HepG2 (cell line): Measurements from ENCODE around the gene GADD45A. TPM values are rescaled to one million over a fixed set of nuclear protein-coding genes. Genes with fewer than 3 reads are reported as not detected.

ENCODE experiments used
- ATF7-NPFF ChIP-seq: sonication (generic); formaldehyde crosslinking; IDR thresholded peaks from 2 replicates; pipeline ENCODE4 v1.8.1; 2023; ENCODE audit warnings: mild to moderate bottlenecking, low read depth, missing genetic modification reagents, moderate library complexity
- CAMTA2 ChIP-seq: sonication (generic); formaldehyde crosslinking; IDR thresholded peaks from 2 replicates; pipeline ENCODE4 v1.4.0; 2020; ENCODE audit warnings: mild to moderate bottlenecking, missing genetic modification reagents, borderline replicate concordance
- HMGXB3 ChIP-seq: sonication (generic); formaldehyde crosslinking; IDR thresholded peaks from 2 replicates; pipeline ENCODE4 v1.4.0; 2020; ENCODE audit warnings: missing genetic modification reagents, borderline replicate concordance
- MTA3 ChIP-seq: sonication (generic); formaldehyde crosslinking; IDR thresholded peaks from 2 replicates; pipeline ENCODE4 v1.4.0; 2020; ENCODE audit warnings: missing genetic modification reagents
- NFAT5 ChIP-seq: sonication (generic); formaldehyde crosslinking; IDR thresholded peaks from 2 replicates; pipeline ENCODE4 v1.4.0; 2020; ENCODE audit warnings: missing genetic modification reagents
- RARG ChIP-seq: sonication (generic); formaldehyde crosslinking; IDR thresholded peaks from 2 replicates; pipeline ENCODE4 v1.4.0; 2020; ENCODE audit warnings: low read depth, mild to moderate bottlenecking, missing genetic modification reagents
- RFXAP ChIP-seq: sonication (generic); formaldehyde crosslinking; IDR thresholded peaks from 2 replicates; pipeline ENCODE4 v1.4.0; 2020; ENCODE audit warnings: missing genetic modification reagents, borderline replicate concordance
- TMF1 ChIP-seq: sonication (generic); formaldehyde crosslinking; IDR thresholded peaks from 2 replicates; pipeline ENCODE4 v1.8.1; 2022; ENCODE audit warnings: low read depth, missing genetic modification reagents
- ZBTB8A ChIP-seq: sonication (generic); formaldehyde crosslinking; IDR thresholded peaks from 2 replicates; pipeline ENCODE4 v1.4.0; 2020; ENCODE audit warnings: mild to moderate bottlenecking, low read depth, missing genetic modification reagents, borderline replicate concordance
- ZNF383 ChIP-seq: sonication (generic); formaldehyde crosslinking; IDR thresholded peaks from 2 replicates; pipeline ENCODE4 v1.4.0; 2020; ENCODE audit warnings: missing genetic modification reagents, mild to moderate bottlenecking, borderline replicate concordance
- ZNF430 ChIP-seq: sonication (generic); formaldehyde crosslinking; IDR thresholded peaks from 2 replicates; pipeline ENCODE4 v1.9.0; 2021; ENCODE audit warnings: mild to moderate bottlenecking, missing genetic modification reagents
- ZNF558 ChIP-seq: sonication (generic); formaldehyde crosslinking; IDR thresholded peaks from 2 replicates; pipeline ENCODE4 v1.9.0; 2022; ENCODE audit warnings: mild to moderate bottlenecking, missing genetic modification reagents, borderline replicate concordance
- ZNF780A ChIP-seq: sonication (generic); formaldehyde crosslinking; IDR thresholded peaks from 2 replicates; pipeline ENCODE4 v1.8.0; 2022; ENCODE audit warnings: mild to moderate bottlenecking, missing genetic modification reagents, moderate library complexity
- polyA plus RNA-seq, 8 experiments: library from polyadenylated mRNA; depleted of rRNA in 3 of 8; stranded (reverse) in 7 of 8; unstranded in 1 of 8; fragments of >200 nt; fragmentation: Illumina TruSeq in 4 of 8; extraction: Trizol in 4 of 8; gene quantifications; 2 replicates each; pipeline versions ENCODE4 v1.2.1 to v1.2.3, GENCODE V29; 2011 to 2016; ENCODE audit warnings: low read depth in 4 of 8, missing spikeins in 1 of 8, mixed read lengths in 1 of 8; ENCODE audit not compliant: insufficient read depth in 1 of 8
- total RNA-seq, 5 experiments: library from RNA; depleted of rRNA; stranded (reverse); fragments of >200 nt; fragmentation: Illumina TruSeq; extraction: Trizol; gene quantifications; 2 replicates each; pipeline ENCODE4 v1.2.3, GENCODE V29; 2016; ENCODE audit warnings: low read depth in 1 of 5
- TF ChIP-seq, protein P1 (sequence below): sonication (generic); formaldehyde crosslinking; IDR thresholded peaks from 2 replicates; pipeline ENCODE4 v1.8.0; 2022; ENCODE audit warnings: mild to moderate bottlenecking, missing genetic modification reagents, moderate library complexity
- TF ChIP-seq, protein P2 (sequence below): IDR thresholded peaks from 2 replicates; pipeline ENCODE4 v1.6.1; 2016; ENCODE audit warnings: mild to moderate bottlenecking, missing biosample characterization, missing genetic modification reagents
- TF ChIP-seq, protein P3 (sequence below): sonication (generic); formaldehyde crosslinking; IDR thresholded peaks from 2 replicates; pipeline ENCODE4 v1.8.0; 2022; ENCODE audit warnings: mild to moderate bottlenecking, missing genetic modification reagents

GADD45A gene
- total and polyA plus RNA-seq, 2 of the 13 experiments (the other 11 are each of a cell fraction or from before 2014, with no cell fraction given) = 33.2 to 46.2 TPM

DNA sequence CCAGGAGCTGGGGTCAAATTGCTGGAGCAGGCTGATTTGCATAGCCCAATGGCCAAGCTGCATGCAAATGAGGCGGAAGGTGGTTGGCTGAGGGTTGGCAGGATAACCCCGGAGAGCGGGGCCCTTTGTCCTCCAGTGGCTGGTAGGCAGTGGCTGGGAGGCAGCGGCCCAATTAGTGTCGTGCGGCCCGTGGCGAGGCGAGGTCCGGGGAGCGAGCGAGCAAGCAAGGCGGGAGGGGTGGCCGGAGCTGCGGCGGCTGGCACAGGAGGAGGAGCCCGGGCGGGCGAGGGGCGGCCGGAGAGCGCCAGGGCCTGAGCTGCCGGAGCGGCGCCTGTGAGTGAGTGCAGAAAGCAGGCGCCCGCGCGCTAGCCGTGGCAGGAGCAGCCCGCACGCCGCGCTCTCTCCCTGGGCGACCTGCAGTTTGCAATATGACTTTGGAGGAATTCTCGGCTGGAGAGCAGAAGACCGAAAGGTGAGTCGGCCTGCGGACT lies at the start of gene GADD45A (continued):
- TF ChIP-seq NFAT5 (CRISPR knock-in tag) (peak; percentile 64; the same call in 1 of the 2 replicates), ZNF558 (CRISPR knock-in tag) (0 out of 2 replicates have a peak, but pooled peaks have one; percentile 3), RARG (CRISPR knock-in tag) (no peak), ZNF383 (no peak), ZNF780A (peak; percentile 95), MTA3 (no peak), RFXAP (peak; percentile 98), ATF7-NPFF (CRISPR knock-in tag) (peak; percentile 92), ZNF430 (peak; percentile 37; the same call in 1 of the 2 replicates), ZBTB8A (CRISPR knock-in tag) (no peak), CAMTA2 (CRISPR knock-in tag) (peak; percentile 72), HMGXB3 (CRISPR knock-in tag) (peak; percentile 43; the same call in 1 of the 2 replicates), TMF1 (CRISPR knock-in tag) (peak; percentile 94)
- TF ChIP-seq, protein P1, sequence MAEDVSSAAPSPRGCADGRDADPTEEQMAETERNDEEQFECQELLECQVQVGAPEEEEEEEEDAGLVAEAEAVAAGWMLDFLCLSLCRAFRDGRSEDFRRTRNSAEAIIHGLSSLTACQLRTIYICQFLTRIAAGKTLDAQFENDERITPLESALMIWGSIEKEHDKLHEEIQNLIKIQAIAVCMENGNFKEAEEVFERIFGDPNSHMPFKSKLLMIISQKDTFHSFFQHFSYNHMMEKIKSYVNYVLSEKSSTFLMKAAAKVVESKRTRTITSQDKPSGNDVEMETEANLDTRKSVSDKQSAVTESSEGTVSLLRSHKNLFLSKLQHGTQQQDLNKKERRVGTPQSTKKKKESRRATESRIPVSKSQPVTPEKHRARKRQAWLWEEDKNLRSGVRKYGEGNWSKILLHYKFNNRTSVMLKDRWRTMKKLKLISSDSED = no peak
- TF ChIP-seq, protein P2, sequence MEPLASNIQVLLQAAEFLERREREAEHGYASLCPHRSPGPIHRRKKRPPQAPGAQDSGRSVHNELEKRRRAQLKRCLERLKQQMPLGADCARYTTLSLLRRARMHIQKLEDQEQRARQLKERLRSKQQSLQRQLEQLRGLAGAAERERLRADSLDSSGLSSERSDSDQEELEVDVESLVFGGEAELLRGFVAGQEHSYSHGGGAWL = peak; percentile 60; the same call in 1 of the 2 replicates
- TF ChIP-seq, protein P3, sequence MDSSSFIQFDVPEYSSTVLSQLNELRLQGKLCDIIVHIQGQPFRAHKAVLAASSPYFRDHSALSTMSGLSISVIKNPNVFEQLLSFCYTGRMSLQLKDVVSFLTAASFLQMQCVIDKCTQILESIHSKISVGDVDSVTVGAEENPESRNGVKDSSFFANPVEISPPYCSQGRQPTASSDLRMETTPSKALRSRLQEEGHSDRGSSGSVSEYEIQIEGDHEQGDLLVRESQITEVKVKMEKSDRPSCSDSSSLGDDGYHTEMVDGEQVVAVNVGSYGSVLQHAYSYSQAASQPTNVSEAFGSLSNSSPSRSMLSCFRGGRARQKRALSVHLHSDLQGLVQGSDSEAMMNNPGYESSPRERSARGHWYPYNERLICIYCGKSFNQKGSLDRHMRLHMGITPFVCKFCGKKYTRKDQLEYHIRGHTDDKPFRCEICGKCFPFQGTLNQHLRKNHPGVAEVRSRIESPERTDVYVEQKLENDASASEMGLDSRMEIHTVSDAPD (CRISPR knock-in tag) = 0 out of 2 replicates have a peak, but pooled peaks have one; percentile 26
